K562 (cell line): ENCODE results near the gene JUND. TPM values are rescaled to one million over a fixed set of nuclear protein-coding genes. Genes with fewer than 3 reads are reported as not detected.

Source experiments
- BACH1 ChIP-seq: fragments of 200-800 bp; sonication (Bioruptor generic); IDR thresholded peaks from 2 replicates; pipeline ENCODE4 v1.6.1; 2016; ENCODE audit warnings: missing genetic modification characterization, missing compliant biosample characterization
- BCOR ChIP-seq: fragments of 450-650 bp; IDR thresholded peaks from 2 replicates; pipeline ENCODE4 v1.6.1; 2016
- CBX3 ChIP-seq, 2 experiments: IDR thresholded peaks; 1 replicate in 1 of 2; 2 replicates in 1 of 2; pipeline ENCODE4 v1.6.1; 2012; ENCODE audit warnings: inconsistent platforms in 2 of 2, low read length in 2 of 2, borderline replicate concordance in 1 of 2, control low read depth in 1 of 2
- CHAMP1 ChIP-seq: fragments of 450-650 bp; IDR thresholded peaks from 2 replicates; pipeline ENCODE4 v1.6.1; 2016; ENCODE audit warnings: mild to moderate bottlenecking
- CHD4 ChIP-seq: fragments of 200-600 bp; sonication (generic); IDR thresholded peaks from 3 replicates; pipeline ENCODE4 v1.6.1; 2012; ENCODE audit warnings: low read depth, mild to moderate bottlenecking, mixed read lengths, low read length, inconsistent platforms; ENCODE audit not compliant: insufficient read depth, insufficient replicate concordance, poor library complexity, severe bottlenecking
- CREB5 ChIP-seq: fragments of 250-450 bp; sonication (Bioruptor Pico); IDR thresholded peaks from 2 replicates; pipeline ENCODE4 v1.5.0; 2020; ENCODE audit warnings: mild to moderate bottlenecking
- ETS1 ChIP-seq: conservative IDR thresholded peaks from 2 replicates; pipeline ENCODE4 v1.6.1; 2011; ENCODE audit warnings: low read depth, mild to moderate bottlenecking, low read length; ENCODE audit not compliant: control insufficient read depth
- GATAD2A ChIP-seq: fragments of 450-650 bp; IDR thresholded peaks from 2 replicates; pipeline ENCODE4 v1.6.1; 2017
- HIVEP1 ChIP-seq: fragments of 250-450 bp; sonication (Bioruptor Pico); IDR thresholded peaks from 2 replicates; pipeline ENCODE4 v1.4.0; 2020; ENCODE audit warnings: mild to moderate bottlenecking
- HSF4 ChIP-seq: fragments of 250-450 bp; sonication (Bioruptor Pico); IDR thresholded peaks from 2 replicates; pipeline ENCODE4 v2.1.2; 2022; ENCODE audit warnings: mild to moderate bottlenecking, moderate library complexity, borderline replicate concordance
- JUNB ChIP-seq: fragments of 450-650 bp; formaldehyde crosslinking; conservative IDR thresholded peaks from 2 replicates; pipeline ENCODE4 v1.4.0; 2020; ENCODE audit warnings: mild to moderate bottlenecking
- MYNN ChIP-seq, 2 experiments: sonication (generic); formaldehyde crosslinking in 1 of 2; IDR thresholded peaks; 2 replicates each; pipeline versions ENCODE4 v1.5.0 to v1.6.1; 2016 to 2020; ENCODE audit warnings: antibody characterized with exemption in 1 of 2, missing genetic modification reagents in 1 of 2
- POLR2H ChIP-seq: IDR thresholded peaks from 2 replicates; pipeline ENCODE4 v1.6.1; 2016; ENCODE audit warnings: missing genetic modification characterization, low read depth, mild to moderate bottlenecking, control low read depth, missing compliant biosample characterization, moderate library complexity
- PTBP1 ChIP-seq: fragments of 200-400 bp; formaldehyde crosslinking; IDR thresholded peaks from 2 replicates; pipeline ENCODE4 v1.6.1; 2017; ENCODE audit warnings: low read depth, low read length
- SPI1 ChIP-seq: IDR thresholded peaks from 2 replicates; pipeline ENCODE4 v1.6.1; 2011; ENCODE audit warnings: low read depth, low read length, control low read depth, borderline replicate concordance
- SREBF1 ChIP-seq: fragments of 150-350 bp; IDR thresholded peaks from 2 replicates; pipeline ENCODE4 v1.6.1; 2014; ENCODE audit warnings: antibody characterized with exemption, low read depth, low read length, borderline replicate concordance
- ZNF282 ChIP-seq: sonication (generic); formaldehyde crosslinking; IDR thresholded peaks from 2 replicates; pipeline ENCODE4 v1.8.1; 2023; ENCODE audit warnings: missing genetic modification reagents
- ZNF395 ChIP-seq: fragments of 200-800 bp; sonication (Bioruptor generic); IDR thresholded peaks from 2 replicates; pipeline ENCODE4 v1.6.1; 2017; ENCODE audit warnings: missing genetic modification characterization, missing compliant biosample characterization
- ZNF583 ChIP-seq: fragments of 250-450 bp; sonication (Bioruptor Pico); IDR thresholded peaks from 2 replicates; pipeline ENCODE4 v1.4.0; 2020
- ZNF644 ChIP-seq: fragments of 200-800 bp; sonication (Bioruptor generic); IDR thresholded peaks from 2 replicates; pipeline ENCODE4 v1.6.1; 2016; ENCODE audit warnings: low read depth, missing genetic modification characterization, missing compliant biosample characterization
- polyA plus RNA-seq, 8 experiments: library from polyadenylated mRNA; depleted of rRNA in 4 of 8; stranded (reverse) in 5 of 8; unstranded in 3 of 8; fragments of >200 nt; fragmentation: Nextera tagmentation in 2 of 8; fragmentation: Illumina TruSeq in 1 of 8; extraction: Ambion mirVana in 2 of 8; extraction: Trizol in 1 of 8; gene quantifications; 2 replicates each; pipeline versions ENCODE4 v1.2.1 to v1.2.3, GENCODE V29; 2011 to 2014; ENCODE audit warnings: inconsistent platforms in 1 of 8, missing spikeins in 1 of 8
- total RNA-seq, 7 experiments: library from RNA; depleted of rRNA in 6 of 7; stranded (reverse); fragments of >200 nt in 6 of 7; fragmentation: Illumina TruSeq in 2 of 7; extraction: Trizol in 2 of 7; gene quantifications; 2 replicates each; pipeline versions ENCODE4 v1.2.1 to v1.2.3, GENCODE V29; 2011 to 2021; ENCODE audit warnings: low replicate concordance in 1 of 7
- TF ChIP-seq, protein P1 (sequence below): fragments of 250-450 bp; sonication (Bioruptor Pico); IDR thresholded peaks from 2 replicates; pipeline ENCODE4 v1.5.1; 2021; ENCODE audit warnings: mild to moderate bottlenecking

JUND gene
- total and polyA plus RNA-seq, 9 of the 15 experiments (the other 6 are each of a cell fraction or from before 2014, with no cell fraction given), result 6.4 to 286 (median 42.3) TPM

DNA sequence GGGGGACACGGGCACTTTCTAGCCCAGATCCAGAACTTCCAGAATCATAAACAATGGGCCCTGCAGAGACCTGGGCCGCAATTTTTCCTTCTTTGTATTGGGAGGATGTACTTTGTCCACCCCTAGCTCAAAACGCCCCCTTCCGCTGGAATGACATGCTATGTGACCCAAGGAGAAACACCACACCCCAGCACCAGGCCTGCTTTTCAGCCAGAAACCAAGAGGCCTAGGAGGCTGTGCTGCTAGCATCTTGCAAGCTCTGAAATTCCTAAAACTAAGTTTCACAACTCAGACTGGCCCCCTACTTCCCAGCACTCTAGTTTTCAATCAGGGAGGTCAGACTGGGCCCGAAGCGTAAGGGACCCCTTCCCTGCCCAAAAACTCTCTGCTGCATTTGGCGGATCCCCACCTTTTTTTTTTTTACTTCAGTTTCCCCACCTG is 40.9 kb upstream of the JUND start (continued):
- TF ChIP-seq SREBF1 (no peak), ZNF282 (CRISPR knock-in tag) (no peak), SPI1 (no peak), CBX3 (IDR thresholded peaks at IDR 0.05; ENCODE audit: borderline replicate concordance in 1 of 2, low read length in 2 of 2) (no peak), HSF4 (CRISPR knock-in tag) (no peak), POLR2H (no peak), GATAD2A (no peak), ZNF395 (CRISPR knock-in tag) (no peak), ZNF644 (tag) (no peak), HIVEP1 (CRISPR knock-in tag) (no peak), BCOR (peak; percentile 48; the same call in 1 of the 2 replicates), BACH1 (tag) (peak; percentile 65; the same call in 1 of the 2 replicates), JUNB (no peak), CREB5 (CRISPR knock-in tag) (no peak), PTBP1 (no peak), CHD4 (no peak), MYNN (IDR thresholded peaks at IDR 0.05) (no peak), MYNN (CRISPR knock-in tag; IDR thresholded peaks at IDR 0.05) (no peak), CHAMP1 (no peak), ETS1 (0 out of 2 replicates have a peak, but pooled peaks have one; percentile 26), ZNF583 (CRISPR knock-in tag) (no peak)
- TF ChIP-seq, protein P1, sequence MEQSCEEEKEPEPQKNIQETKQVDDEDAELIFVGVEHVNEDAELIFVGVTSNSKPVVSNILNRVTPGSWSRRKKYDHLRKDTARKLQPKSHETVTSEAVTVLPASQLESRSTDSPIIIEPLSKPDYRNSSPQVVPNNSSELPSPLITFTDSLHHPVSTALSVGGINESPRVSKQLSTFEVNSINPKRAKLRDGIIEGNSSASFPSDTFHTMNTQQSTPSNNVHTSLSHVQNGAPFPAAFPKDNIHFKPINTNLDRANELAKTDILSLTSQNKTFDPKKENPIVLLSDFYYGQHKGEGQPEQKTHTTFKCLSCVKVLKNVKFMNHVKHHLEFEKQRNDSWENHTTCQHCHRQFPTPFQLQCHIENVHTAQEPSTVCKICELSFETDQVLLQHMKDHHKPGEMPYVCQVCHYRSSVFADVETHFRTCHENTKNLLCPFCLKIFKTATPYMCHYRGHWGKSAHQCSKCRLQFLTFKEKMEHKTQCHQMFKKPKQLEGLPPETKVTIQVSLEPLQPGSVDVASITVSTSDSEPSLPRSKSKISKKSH (CRISPR knock-in tag), result no peak
